ENCODE data around the gene BCHE.

- no peak for TF ChIP-seq CTCF (IDR thresholded peaks at IDR 0.05)
- no peak for TF ChIP-seq POLR2A (IDR thresholded peaks at IDR 0.05)
Observed at GRCh38 chr3:165783383-165783782, 53.8 kb downstream of the BCHE start.

Data from thyroid gland (tissue), 4 donors.